HG02798 (cell line): Measurements from ENCODE around the gene AIG1.
"Not testable (repeated sequence)": the region's sequence is repeated elsewhere in the genome, so short reads cannot be mapped to it uniquely, and the experiment has no call there.

Experiments used
- ATAC-seq: cut with Tn5 transposase; IDR thresholded peaks from one replicate; pipeline ENCODE4 v1.9.1; 2021; ENCODE audit warnings: mild to moderate bottlenecking; ENCODE audit not compliant: unreplicated experiment, poor library complexity

AIG1 gene

DNA sequence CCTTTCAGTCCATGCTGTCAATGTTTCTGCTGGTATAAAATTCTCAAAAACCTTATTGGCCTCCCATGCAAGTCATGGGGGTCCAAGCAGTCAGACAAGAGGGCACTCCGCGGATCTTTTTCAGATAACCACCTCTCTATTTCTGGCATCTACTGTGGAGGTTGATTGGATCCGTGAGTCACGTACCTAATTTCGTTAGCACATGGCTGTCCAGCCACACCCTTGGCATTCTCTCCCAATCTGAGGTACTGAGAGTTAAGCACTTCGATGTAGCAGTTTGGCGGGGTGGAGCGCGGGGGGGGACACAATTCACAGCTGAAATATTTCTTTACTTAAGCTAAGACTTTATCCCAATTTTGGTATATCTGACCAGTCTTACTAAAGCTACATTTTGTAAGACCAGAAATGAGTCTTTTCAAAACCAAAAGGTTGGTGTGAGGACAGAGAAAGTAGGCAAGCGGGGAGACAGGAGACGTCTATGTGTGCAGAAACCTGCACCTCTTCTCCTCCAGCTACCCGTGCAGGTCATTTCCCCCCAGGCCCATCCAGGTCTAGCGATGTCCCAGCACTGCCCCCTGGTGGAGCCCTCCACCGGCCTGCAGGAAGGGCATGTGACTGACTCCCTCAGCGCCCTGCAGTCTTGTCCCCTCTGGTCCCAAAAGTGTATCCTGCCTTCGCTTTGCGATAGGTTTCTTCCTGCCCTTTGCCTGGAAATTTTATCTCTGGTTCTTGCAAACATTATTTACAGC is 276.7 kb downstream of the AIG1 start:
- ATAC-seq, result peak; percentile 55

- no peak for ATAC-seq
These were observed 278.5 kb downstream of the AIG1 start for GRCh38 chr6:143339223-143339622.

DNA sequence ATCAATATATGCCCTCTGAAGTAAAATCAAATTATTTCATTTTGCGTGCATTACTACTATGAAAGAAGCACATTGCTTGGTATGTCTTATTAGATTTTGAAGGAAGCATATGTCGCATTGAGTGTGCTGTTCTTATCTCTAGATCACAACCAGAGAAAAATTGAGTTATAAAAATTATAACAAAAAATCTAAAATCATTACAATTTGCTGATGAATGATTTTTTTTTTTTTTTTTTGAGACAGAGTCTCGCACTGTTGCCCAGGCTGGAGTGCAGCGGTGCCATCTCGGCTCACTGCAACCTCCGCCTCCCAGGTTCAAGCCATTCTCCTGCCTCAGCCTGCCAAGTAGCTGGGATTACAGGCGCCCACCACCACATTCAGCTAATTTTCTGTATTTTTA is 284.8 kb downstream of the AIG1 start:
- not testable (repeated sequence) for ATAC-seq

DNA sequence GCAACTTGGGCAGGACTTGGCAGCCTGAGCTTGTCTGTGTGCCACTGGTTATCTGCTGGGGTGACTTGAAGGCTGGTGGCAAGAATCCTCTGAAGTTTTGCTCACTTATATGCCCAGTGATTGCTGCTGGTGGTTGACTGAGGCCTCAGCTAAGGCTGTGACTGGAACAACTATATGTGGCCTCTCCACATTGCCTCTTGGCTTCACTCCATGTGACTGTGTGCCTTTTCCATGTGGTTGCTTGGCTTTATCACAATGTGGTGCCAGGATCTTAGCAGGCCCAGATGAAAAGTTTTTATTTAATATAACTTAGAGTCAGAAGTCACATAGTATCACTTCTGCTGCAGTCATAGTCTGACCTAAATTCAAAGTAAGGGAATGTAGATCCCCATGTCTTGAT is 285.3 kb downstream of the AIG1 start:
- ATAC-seq, result no peak

- ATAC-seq, result no peak
These were observed 287.8 kb downstream of the AIG1 start for GRCh38 chr6:143348531-143348930.

DNA sequence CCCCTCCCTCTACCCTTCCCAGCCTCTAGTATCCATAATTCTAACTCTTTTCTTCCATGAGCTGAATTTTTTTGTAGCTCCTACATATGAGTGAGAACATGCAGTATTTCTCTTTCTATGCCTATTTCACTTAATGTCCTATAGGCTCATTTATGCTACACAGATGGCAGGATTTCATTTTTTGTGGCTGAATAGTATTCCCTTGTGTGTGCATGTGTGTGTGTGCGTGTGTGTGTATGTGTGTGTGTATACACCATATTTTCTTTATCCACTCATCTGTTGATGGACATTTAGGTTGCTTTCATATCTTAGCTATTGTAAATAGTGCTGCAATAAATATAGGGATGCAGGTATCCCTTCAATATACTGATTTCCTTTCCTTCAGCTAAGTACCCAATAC is 288.8 kb downstream of the AIG1 start:
- no peak for ATAC-seq

DNA sequence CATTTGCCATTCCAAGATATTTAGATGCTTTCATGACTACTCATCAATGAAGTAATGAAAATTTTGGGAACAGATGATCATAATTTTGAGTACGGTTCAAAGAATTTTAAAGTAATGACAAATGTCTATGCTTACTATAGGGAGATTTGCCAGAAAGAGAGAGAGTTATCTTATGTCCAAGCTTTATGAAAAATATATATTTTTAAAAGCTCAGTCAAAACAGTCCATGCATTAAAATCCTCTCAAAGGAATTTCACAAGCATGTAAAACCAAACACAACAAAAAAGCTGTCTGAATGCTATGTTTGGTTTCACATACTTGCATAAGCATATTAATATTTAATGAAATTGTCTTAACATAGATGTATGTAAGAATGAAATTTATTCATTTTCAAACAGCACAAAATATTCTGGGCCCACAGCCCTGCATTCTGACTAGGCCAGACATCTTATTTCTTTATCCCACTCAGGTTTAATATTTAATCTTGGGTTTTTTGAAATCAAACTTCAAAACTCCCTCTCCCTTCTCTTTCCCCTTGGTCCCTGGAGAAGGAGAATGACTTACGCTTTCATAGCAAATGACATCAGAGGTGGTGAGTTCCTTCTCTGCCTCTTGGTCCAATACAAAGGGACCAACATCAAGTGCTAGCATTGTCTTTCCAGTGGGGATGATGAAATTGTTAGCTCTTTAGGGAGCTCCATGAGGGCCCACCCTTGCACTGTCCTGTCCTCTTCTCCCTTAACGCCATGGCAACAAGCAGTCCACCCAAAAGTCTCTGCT is 295.6 kb downstream of the AIG1 start:
- no peak for ATAC-seq

GRCh38 chr6:143357152-143357551 is 296.5 kb downstream of the AIG1 start:
- ATAC-seq, result no peak

DNA sequence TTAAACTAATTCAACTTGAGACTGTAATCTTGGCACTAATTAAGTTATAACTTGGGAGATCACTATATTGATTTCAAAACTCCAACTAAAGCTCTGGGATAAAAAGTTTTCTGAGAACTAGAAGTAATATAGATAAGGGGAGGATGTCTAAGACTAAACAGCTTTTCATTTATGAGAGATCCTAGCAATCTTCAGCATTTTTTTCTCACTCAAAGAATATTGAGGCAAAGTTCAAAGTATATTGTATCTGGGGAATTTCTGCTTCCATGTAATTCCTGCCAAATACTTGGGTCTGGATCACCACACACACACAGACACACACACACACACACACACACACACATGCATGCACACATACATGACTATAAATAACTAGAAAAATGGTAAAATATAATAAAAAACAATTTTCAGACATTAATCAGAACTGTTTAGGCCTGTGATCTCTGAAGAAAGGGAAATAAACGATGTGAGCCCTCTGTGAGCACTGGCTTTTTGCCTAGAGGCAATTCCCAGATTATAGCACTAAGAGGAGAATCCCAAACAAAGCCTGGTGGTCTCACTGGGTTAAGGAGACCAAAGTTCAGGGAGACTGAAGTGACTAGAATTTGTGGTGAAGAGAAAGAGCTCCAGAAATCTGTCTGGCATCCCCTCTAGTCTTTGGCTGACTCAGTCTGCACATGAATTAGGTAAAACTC is 297.0 kb downstream of the AIG1 start:
- ATAC-seq, result no peak

DNA sequence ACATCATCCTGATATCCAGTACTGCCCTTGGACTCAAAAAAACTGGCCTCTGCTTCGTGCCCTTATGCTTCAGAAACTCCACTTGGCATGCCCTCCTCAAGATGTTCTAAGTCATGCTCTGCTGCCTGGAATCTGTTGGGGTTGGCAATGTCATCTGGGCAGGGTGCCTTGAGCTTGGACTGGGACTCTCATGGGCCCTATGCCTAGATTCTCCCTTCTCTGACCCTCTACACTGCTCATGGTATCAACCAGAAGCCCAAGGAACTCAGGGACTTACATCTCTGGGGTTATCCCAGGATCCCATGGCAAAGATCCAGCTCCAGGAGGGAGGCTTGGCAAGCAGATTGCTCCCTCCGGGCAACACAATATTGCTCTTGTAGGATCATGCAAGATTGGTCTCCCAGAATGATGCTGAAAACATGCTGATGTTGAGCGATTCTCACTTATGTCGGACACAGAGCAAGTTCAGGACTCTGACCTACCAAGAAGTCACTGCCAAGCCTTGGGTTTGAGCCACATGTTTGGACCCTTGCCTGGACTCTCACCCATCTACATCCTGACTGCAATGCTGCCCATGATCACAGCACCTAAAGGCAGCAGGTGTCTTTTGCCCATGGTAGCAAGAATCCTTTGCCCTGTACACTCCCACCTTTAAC is 301.0 kb downstream of the AIG1 start:
- no peak for ATAC-seq

- ATAC-seq, result no peak
These were observed 301.5 kb downstream of the AIG1 start for GRCh38 chr6:143362192-143362558.

GRCh38 chr6:143363299-143363698 is 302.6 kb downstream of the AIG1 start:
- ATAC-seq, result no peak

DNA sequence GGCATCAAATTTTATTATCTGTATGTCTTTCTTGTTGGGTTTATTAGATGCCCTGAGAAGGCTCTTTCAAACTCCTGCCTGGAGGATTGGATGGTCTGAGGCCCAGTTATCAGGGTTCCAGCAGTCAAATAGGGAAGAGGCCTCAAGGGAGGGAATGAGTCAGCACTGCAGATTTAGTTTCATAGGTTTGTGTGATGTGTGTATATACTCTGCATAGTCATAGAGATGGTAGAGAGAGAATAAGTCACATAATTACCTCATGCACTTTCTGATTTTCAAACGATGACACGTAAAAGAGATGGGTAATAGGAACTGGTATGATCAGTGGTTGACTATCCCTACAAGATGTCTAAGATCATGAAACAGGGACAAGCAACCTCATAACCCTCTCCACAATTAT is 307.7 kb downstream of the AIG1 start:
- peak; percentile 94 for ATAC-seq

DNA sequence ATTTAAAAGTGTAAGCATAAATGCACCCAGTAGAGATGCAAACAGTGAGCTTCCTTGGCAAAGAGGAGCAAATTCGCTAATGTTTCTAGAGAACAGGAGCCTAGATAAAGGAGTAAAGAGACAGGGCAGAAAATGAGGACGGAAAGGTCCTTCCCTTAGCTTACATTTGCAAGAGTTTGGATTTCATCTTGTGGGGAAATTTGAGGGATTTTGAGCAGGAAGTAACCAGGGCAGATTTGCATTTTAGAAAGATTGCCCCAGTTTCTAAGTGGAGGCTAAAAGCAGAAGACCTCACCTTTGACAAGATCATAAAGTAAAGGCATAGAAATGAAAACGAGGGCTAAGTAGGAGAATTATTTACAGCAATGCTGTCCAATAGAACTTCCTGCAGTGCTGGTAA is 309.3 kb downstream of the AIG1 start:
- ATAC-seq, result no peak

GRCh38 chr6:143370812-143371370 is 310.2 kb downstream of the AIG1 start:
- no peak for ATAC-seq

DNA sequence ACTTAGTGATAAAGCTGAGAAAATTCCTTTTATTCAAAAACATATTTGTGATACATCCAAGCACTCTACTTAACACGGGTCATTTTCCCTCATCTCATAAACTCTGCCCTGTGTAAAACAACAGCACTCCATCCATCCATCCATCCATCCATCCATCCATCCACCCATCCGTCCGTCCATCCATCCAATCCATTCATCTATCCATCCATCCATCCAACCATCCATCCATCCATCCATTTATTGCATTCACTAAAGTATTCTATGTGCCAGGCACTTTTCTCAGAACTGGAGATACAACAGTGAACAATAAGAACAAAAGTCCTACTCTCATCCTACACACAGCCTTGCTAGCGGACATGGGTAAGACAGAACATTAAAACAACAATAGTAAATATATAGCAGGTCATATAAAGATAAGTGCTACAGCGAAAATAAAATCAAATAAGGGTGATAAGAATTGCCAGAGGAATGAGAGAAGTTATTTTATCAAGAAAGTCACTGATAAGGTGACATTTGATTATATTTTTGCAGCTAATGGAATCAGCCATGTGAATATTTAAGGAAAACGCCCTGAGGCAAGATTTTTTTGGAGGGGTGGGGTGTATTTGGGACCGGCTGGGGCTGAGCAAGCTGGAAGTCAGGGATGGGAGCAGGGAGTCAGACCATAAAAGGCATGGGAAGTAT is 311.7 kb downstream of the AIG1 start:
- no peak for ATAC-seq

DNA sequence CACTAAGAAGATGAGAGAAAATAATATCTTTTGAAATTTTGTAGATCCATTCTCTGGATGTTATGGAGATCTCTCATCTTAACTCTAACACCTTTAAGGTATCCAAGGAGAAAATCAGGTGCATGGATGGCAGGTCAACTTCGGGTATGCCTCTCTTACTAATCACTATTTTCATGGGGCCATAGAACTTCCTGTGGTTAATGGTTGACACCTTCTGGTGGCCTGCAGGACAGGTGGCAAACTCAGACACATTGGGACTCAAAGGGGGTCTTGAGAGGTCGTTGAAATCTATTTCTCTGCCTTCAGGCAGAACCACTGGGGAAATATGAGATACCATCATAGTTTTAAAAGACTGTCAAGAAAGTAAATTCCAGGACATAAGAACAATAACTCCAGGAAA is 313.3 kb downstream of the AIG1 start:
- ATAC-seq, result no peak

- no peak for ATAC-seq
These were observed 314.4 kb downstream of the AIG1 start for GRCh38 chr6:143375022-143375585.

GRCh38 chr6:143376375-143376774 is 315.7 kb downstream of the AIG1 start:
- ATAC-seq, result no peak

GRCh38 chr6:143376861-143377260 is 316.2 kb downstream of the AIG1 start:
- no peak for ATAC-seq
